GM18907 (cell line): Measurements from ENCODE around the gene MID2.
"Not testable (repeated sequence)": the region's sequence is repeated elsewhere in the genome, so short reads cannot be mapped to it uniquely, and the experiment has no call there.

Experiments
- ATAC-seq: cut with Tn5 transposase; IDR thresholded peaks from one replicate; pipeline ENCODE4 v1.9.1; 2021; ENCODE audit warnings: mild to moderate bottlenecking, moderate library complexity; ENCODE audit not compliant: unreplicated experiment

MID2 gene

GRCh38 chrX:107842715-107843400 is 17.2 kb downstream of the MID2 start:
- ATAC-seq, result no peak

GRCh38 chrX:107845625-107846024 is 20.0 kb downstream of the MID2 start:
- no peak for ATAC-seq

- no peak for ATAC-seq
These were observed 22.9 kb downstream of the MID2 start for GRCh38 chrX:107848591-107848990.

GRCh38 chrX:107849747-107850421 is 24.2 kb downstream of the MID2 start:
- no peak for ATAC-seq

- ATAC-seq, result no peak
These were observed 24.7 kb downstream of the MID2 start for GRCh38 chrX:107850422-107850765.

- no peak for ATAC-seq
These were observed 25.5 kb downstream of the MID2 start for GRCh38 chrX:107851215-107851614.

- not testable (repeated sequence) for ATAC-seq
These were observed 26.0 kb downstream of the MID2 start for GRCh38 chrX:107851665-107852064.

- no peak for ATAC-seq
These were observed 30.6 kb downstream of the MID2 start for GRCh38 chrX:107856289-107856688.

GRCh38 chrX:107857041-107857440 is 31.4 kb downstream of the MID2 start:
- not testable (repeated sequence) for ATAC-seq

GRCh38 chrX:107857837-107858236 is 32.2 kb downstream of the MID2 start:
- no peak for ATAC-seq

- no peak for ATAC-seq
These were observed 35.4 kb downstream of the MID2 start for GRCh38 chrX:107861056-107861455.

- no peak for ATAC-seq
These were observed 45.5 kb downstream of the MID2 start for GRCh38 chrX:107871136-107871535.

- no peak for ATAC-seq
These were observed 52.4 kb downstream of the MID2 start for GRCh38 chrX:107878106-107878505.

GRCh38 chrX:107880054-107880610 is 54.5 kb downstream of the MID2 start:
- ATAC-seq, result no peak

- ATAC-seq, result peak; percentile 82
These were observed 68.4 kb downstream of the MID2 start for GRCh38 chrX:107894038-107894437.

- no peak for ATAC-seq
These were observed 77.1 kb downstream of the MID2 start for GRCh38 chrX:107902721-107903120.

GRCh38 chrX:107905366-107905765 is 79.7 kb downstream of the MID2 start:
- ATAC-seq, result no peak

- ATAC-seq, result no peak
These were observed 98.6 kb downstream of the MID2 start for GRCh38 chrX:107924136-107924746.

- no peak for ATAC-seq
These were observed 108.6 kb downstream of the MID2 start for GRCh38 chrX:107934262-107934661.

GRCh38 chrX:107935200-107935599 is 109.5 kb downstream of the MID2 start:
- no peak for ATAC-seq

GRCh38 chrX:107935664-107936433 is 110.2 kb downstream of the MID2 start:
- no peak for ATAC-seq
